NCI-H187 treated with DMSO at 0.1 percent for 48 hours (cell line): ENCODE measurements around the gene CNR2.
"Not testable (repeated sequence)": the region's sequence is repeated elsewhere in the genome, so short reads cannot be mapped to it uniquely, and the experiment has no call there.

Source experiments
- DNase-seq: peaks from one replicate; lab custom pipeline; 2025; lab: John Stamatoyannopoulos, UW

Gene CNR2

DNA sequence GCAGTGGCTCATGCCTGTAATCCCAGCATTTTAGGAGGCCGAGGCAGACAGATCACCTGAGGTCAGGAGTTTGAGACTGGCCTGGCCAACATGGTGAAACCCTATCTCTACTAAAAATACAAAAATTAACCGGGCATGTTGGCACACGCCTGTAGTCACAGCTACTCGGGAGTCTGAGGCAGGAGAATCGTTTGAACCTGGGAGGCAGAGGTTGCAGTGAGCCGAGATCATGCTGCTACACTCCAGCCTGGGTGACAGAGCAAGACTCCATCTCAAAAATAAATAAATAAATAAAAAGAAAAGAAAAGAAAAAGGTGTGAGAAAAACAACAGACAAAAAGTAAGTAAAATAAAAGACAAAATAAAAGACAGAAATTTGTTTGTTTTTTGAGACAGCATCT is 79.0 kb downstream of the CNR2 start:
- not testable (repeated sequence) for DNase-seq

DNA sequence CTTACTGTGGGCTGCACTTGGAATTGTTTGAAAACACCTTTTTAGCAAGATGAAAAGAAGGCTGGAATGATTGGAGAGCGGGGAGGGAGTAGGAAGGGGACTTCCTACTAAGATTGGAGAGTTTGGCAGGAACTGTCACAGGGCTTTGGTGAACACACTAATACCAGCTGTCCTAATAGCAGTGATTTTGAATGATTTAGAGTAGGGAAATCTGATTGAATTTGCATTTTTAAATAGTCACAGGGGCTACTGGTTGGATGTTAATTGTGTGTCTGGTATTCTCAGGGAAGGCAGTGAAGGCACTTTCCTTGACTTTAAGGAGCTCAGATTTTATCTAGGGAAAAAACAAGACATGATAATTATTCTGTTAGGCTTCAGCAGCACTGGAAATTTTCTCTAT is 85.4 kb downstream of the CNR2 start:
- DNase-seq, result no peak

DNA sequence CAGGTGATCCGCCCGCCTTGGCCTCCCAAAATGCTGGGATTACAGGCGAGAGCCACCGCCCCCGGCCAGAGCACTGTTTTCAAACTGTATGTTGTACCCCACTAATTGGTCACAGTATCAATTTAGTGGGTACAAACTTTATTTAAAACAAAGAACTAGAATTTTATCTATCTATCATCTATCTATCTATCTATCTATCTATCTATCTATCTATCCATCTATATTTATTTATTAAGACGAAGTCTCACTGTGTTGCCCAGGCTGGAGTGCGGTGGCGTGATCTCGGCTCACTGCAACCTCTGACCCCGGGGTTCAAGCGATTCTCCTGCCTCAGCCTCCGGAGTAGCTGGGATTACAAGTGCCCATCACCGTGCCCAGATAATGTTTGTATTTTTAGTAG is 86.6 kb downstream of the CNR2 start:
- DNase-seq, result not testable (repeated sequence)

DNA sequence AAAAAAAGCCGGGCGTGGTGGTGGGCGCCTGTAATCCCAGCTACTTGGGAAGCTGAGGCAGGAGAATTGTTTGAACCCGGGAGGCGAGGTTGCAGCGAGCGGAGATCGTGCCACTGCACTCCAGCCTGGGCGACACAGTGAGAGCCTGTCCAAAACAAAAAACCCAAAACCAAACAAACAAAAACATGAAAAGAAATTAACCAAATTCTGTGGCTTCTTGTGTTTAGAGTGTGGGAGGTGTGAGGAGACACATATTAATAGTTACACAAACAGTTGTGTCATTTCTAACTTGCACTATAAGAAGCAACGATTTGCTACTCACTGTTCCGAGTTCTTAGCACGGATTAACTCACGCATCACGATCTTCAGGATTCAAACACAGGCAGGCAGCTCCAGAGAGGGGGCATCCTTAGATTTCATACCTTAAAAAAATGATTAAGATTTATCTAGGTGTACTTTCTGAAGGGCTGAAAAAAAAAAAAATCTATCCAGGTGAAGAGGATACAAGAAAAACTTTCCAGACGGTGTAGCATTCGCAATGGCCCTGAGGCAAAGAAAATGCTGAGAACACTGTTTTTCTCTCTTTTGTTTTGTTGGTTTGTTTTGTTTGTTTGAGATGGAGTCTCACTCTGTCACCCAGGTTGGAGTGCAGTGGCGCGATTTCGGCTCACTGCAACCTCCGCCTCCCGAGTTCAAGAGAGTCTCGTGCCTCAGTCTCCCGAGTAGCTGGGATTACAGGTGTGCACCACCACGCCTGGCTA is 87.2 kb downstream of the CNR2 start:
- no peak for DNase-seq

DNA sequence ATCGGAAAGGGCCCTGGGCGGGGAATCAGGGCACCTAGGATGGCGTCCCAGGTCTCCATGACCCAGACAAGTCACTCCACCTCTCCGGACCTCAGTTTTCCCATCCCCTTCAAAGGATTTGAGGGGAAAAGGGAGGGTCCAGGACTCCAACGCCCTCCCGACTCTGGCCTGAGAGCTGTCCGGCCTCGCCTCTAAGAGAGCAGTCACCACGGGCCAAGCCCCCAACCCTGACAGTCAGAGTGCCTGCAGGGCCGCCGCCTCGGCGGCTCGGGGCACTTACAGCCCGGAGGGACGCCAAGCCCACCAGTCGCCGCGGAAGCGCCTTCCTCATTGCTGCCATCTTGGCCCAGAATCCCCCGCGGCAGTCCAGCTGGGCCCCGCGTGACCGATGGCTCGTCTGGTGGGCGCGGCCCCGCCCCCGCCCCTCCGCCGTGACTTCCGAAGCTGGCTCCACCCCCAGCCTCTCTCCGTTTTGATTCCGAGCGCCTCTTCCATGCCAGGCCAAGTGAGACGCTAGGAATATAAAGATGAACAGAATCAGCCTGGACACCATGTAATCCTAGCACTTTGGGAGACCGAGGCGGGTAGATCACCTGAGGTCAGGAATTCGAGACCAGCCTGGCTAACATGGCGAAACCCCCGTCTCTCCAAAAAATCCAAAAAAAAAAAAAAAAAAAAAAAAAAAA is 87.9 kb downstream of the CNR2 start, which contains the start of gene HMGCL:
Gene HMGCL, minus strand, starts transcription at position 354 of the 686 bp plus-strand sequence. Its CDS starts 14 bp downstream, at position 340.
- peak; percentile 61 for DNase-seq

DNA sequence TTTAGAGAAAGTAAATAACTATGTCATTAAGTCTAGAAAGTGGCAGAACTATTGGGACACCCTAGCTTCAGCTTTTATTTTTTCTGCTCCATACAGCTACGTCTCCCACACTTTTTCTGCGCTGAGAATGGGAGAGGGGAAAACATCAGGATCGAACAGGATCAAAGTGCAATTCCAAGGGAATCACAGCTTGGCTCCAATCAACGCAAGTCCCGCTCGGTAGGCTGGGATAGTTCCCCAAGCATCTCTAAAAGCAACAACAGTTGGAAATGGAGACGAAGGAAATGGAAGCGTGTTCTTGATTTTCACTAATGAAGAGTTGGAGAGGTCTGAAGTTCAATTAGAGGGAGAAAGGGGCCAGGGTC is 88.5 kb downstream of the CNR2 start:
- DNase-seq, result no peak

DNA sequence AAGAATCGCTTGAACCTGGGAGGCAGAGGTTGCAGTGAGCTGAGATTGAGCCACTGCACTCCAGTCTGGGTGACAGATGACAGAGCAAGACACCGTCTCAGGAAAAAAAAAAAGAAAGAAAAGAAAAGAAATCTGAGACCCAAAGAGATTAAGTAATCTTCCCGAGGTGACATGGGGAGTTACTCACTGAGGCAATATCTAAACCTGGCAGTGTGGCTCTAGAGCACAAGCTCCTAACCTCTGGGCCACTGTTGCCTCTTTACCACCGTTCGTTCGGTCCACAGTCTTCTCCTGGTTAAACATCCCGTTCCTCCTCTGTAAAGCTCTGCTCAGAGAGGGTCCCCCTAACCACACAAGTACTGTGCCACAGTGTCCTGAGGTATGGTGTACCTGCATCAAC is 89.4 kb downstream of the CNR2 start:
- DNase-seq, result no peak
